SK-N-SH (cell line): ENCODE measurements around the gene MCEMP1. TPM values are rescaled to one million over a fixed set of nuclear protein-coding genes. Genes with fewer than 3 reads are reported as not detected.

Source experiments
- CTCF ChIA-PET: fragments of 300-600, 350-600 bp; formaldehyde crosslinking; extraction: SDS; loops from one replicate; lab custom pipeline; 2021; lab: Yijun Ruan, JAX
- POLR2A ChIA-PET: fragments of 350-600 bp; sonication (Branson Sonifier 250); formaldehyde crosslinking; extraction: SDS; loops from one replicate; lab custom pipeline; 2020; ENCODE audit warnings: antibody characterized with exemption, inconsistent platforms; lab: Yijun Ruan, JAX
- DNase-seq: peaks from one replicate; pipeline ENCODE4 v3.0.0; 2012
- H2AFZ ChIP-seq: fragments of 200-600 bp; sonication (generic); 2 replicates; pipeline ENCODE4 v1.8.1; 2016; ENCODE audit warnings: antibody characterized with exemption, mild to moderate bottlenecking, low read depth
- H3F3A ChIP-seq: fragments of 200-600 bp; sonication (generic); replicated peaks from 2 replicates; pipeline ENCODE3; 2016; ENCODE audit warnings: antibody characterized with exemption, mild to moderate bottlenecking; ENCODE audit not compliant: insufficient read depth
- H3K27ac ChIP-seq, 2 experiments: fragments of 200-500 bp in 1 of 2; fragments of 200-600 bp in 1 of 2; sonication (Bioruptor generic) in 1 of 2; sonication (generic), shearing (Covaris generic) in 1 of 2; 2 replicates each; pipeline versions ENCODE4 v1.5.1 to v1.6.1; 2014 to 2016; ENCODE audit warnings: low read depth in 2 of 2, inconsistent platforms in 1 of 2, low read length in 1 of 2, mild to moderate bottlenecking in 1 of 2, mixed read lengths in 1 of 2
- H3K27me3 ChIP-seq: fragments of 200-600 bp; sonication (generic), shearing (Covaris generic); 2 replicates; pipeline ENCODE4 v1.6.1; 2016; ENCODE audit warnings: mixed run types; ENCODE audit not compliant: insufficient read depth
- H3K36me3 ChIP-seq, 2 experiments: fragments of 200-500 bp in 1 of 2; fragments of 200-600 bp in 1 of 2; sonication (Bioruptor generic) in 1 of 2; sonication (generic) in 1 of 2; replicated peaks in 1 of 2; 2 replicates each; pipeline versions ENCODE3 to v1.5.1; 2014 to 2016; ENCODE audit warnings: low read length in 1 of 2, mild to moderate bottlenecking in 1 of 2; ENCODE audit not compliant: insufficient read depth in 2 of 2, control insufficient read depth in 1 of 2
- H3K4me1 ChIP-seq, 2 experiments: fragments of 200-500 bp in 1 of 2; fragments of 200-600 bp in 1 of 2; sonication (Bioruptor generic) in 1 of 2; sonication (generic), shearing (Covaris generic) in 1 of 2; 2 replicates each; pipeline versions ENCODE4 v1.5.1 to v1.6.1; 2014 to 2016; ENCODE audit warnings: low read depth in 1 of 2, low read length in 1 of 2, mixed run types in 1 of 2; ENCODE audit not compliant: insufficient read depth in 2 of 2, control insufficient read depth in 1 of 2
- H3K4me2 ChIP-seq: fragments of 200-600 bp; sonication (generic), shearing (Covaris generic); 2 replicates; pipeline ENCODE4 v1.6.1; 2017; ENCODE audit warnings: mixed run types
- H3K4me3 ChIP-seq, 2 experiments: fragments of 200-500 bp in 1 of 2; fragments of 200-600 bp in 1 of 2; sonication (Bioruptor generic) in 1 of 2; sonication (generic), shearing (Covaris generic) in 1 of 2; 2 replicates each; pipeline versions ENCODE4 v1.5.1 to v1.8.1; 2014 to 2016; ENCODE audit warnings: low read depth in 2 of 2, inconsistent platforms in 1 of 2, low read length in 1 of 2, mild to moderate bottlenecking in 1 of 2, mixed read lengths in 1 of 2, moderate library complexity in 1 of 2
- H3K79me2 ChIP-seq: fragments of 200-600 bp; sonication (generic); 2 replicates; pipeline ENCODE4 v1.8.1; 2017; ENCODE audit warnings: mild to moderate bottlenecking; ENCODE audit not compliant: insufficient read depth
- H3K9ac ChIP-seq: fragments of 200-600 bp; sonication (generic); 2 replicates; pipeline ENCODE4 v1.6.1; 2017; ENCODE audit warnings: mixed run types
- H3K9me2 ChIP-seq: fragments of 200-600 bp; sonication (generic); 2 replicates; pipeline ENCODE4 v1.6.1; 2017; ENCODE audit warnings: mixed run types
- H3K9me3 ChIP-seq: fragments of 200-600 bp; sonication (generic); 2 replicates; pipeline ENCODE4 v1.6.1; 2017; ENCODE audit warnings: mixed run types, mild to moderate bottlenecking, moderate library complexity
- H4K20me1 ChIP-seq: fragments of 200-600 bp; sonication (generic); 2 replicates; pipeline ENCODE4 v1.6.1; 2017; ENCODE audit warnings: mild to moderate bottlenecking, mixed run types; ENCODE audit not compliant: insufficient read depth
- CHD2 ChIP-seq: fragments of 150-350 bp; IDR thresholded peaks from 2 replicates; pipeline ENCODE4 v1.6.1; 2018; ENCODE audit warnings: low read length; ENCODE audit not compliant: partially characterized antibody
- ELF1 ChIP-seq: IDR thresholded peaks from 2 replicates; pipeline ENCODE4 v1.4.0; 2012
- FOXM1 ChIP-seq: IDR thresholded peaks from 2 replicates; pipeline ENCODE4 v1.4.0; 2012; ENCODE audit warnings: low read depth, mild to moderate bottlenecking
- GABPA ChIP-seq: IDR thresholded peaks from 2 replicates; pipeline ENCODE4 v1.4.0; 2012; ENCODE audit warnings: low read depth, mild to moderate bottlenecking
- MEF2A ChIP-seq: IDR thresholded peaks from 2 replicates; pipeline ENCODE4 v1.4.0; 2012; ENCODE audit warnings: low read depth, borderline replicate concordance
- POLR2AphosphoS5 ChIP-seq: IDR thresholded peaks from 2 replicates; pipeline ENCODE4 v1.6.1; 2012; ENCODE audit warnings: low read depth, low read length
- RAD21 ChIP-seq: IDR thresholded peaks from 2 replicates; pipeline ENCODE4 v1.6.1; 2012; ENCODE audit warnings: mild to moderate bottlenecking, low read length
- RCOR1 ChIP-seq: fragments of 150-350 bp; IDR thresholded peaks from 2 replicates; pipeline ENCODE4 v1.6.1; 2017; ENCODE audit warnings: antibody characterized with exemption, low read length
- RXRA ChIP-seq: IDR thresholded peaks from 2 replicates; pipeline ENCODE4 v1.4.0; 2012; ENCODE audit warnings: low read depth, mild to moderate bottlenecking, borderline replicate concordance
- SMC3 ChIP-seq: IDR thresholded peaks from 2 replicates; pipeline ENCODE4 v1.6.1; 2012; ENCODE audit warnings: low read depth, low read length, improper control_type of control experiment
- TAF1 ChIP-seq: IDR thresholded peaks from 2 replicates; pipeline ENCODE4 v1.6.1; 2012; ENCODE audit warnings: low read depth, mild to moderate bottlenecking, low read length, moderate library complexity, borderline replicate concordance
- TCF12 ChIP-seq: IDR thresholded peaks from 2 replicates; pipeline ENCODE4 v1.4.0; 2012
- TEAD4 ChIP-seq: IDR thresholded peaks from 2 replicates; pipeline ENCODE4 v1.4.0; 2012; ENCODE audit warnings: mild to moderate bottlenecking, borderline replicate concordance; ENCODE audit not compliant: insufficient read depth
- WGBS: methylation state at CpG from one replicate; pipeline ENCODE4 v1.1.6; 2017; ENCODE audit warnings: low lambda C conversion rate; 5-methylcytosine and 5-hydroxymethylcytosine counted together
- polyA plus RNA-seq, 3 experiments: library from polyadenylated mRNA; depleted of rRNA; stranded (reverse); fragments of >200 nt; gene quantifications; 2 replicates each; pipeline ENCODE4 v1.2.3, GENCODE V29; 2012
- TF ChIP-seq, protein P1 (sequence below): fragments of 150-350 bp; IDR thresholded peaks from 2 replicates; pipeline ENCODE4 v1.6.1; 2016; ENCODE audit warnings: mild to moderate bottlenecking, low read depth, low read length
- TF ChIP-seq, protein P2 (sequence below): IDR thresholded peaks from 2 replicates; pipeline ENCODE4 v1.4.0; 2012; ENCODE audit warnings: low read depth, borderline replicate concordance
- TF ChIP-seq, protein P3 (sequence below): IDR thresholded peaks from 2 replicates; pipeline ENCODE4 v1.4.0; 2012; ENCODE audit warnings: low read depth, borderline replicate concordance
- TF ChIP-seq, protein P4 (sequence below): IDR thresholded peaks from 2 replicates; pipeline ENCODE4 v1.4.0; 2012; ENCODE audit warnings: low read depth
- TF ChIP-seq, protein P5 (sequence below): fragments of 150-350 bp; IDR thresholded peaks from 2 replicates; pipeline ENCODE4 v1.6.1; 2017; ENCODE audit warnings: antibody characterized with exemption, low read length, low read depth, borderline replicate concordance
- TF ChIP-seq, protein P6 (sequence below): IDR thresholded peaks from 2 replicates; pipeline ENCODE4; 2012
- TF ChIP-seq, protein P7 (sequence below): fragments of 200-600 bp; sonication (generic); IDR thresholded peaks from 2 replicates; pipeline ENCODE4 v1.6.1; 2017; ENCODE audit warnings: antibody characterized with exemption, mild to moderate bottlenecking, moderate library complexity

MCEMP1 gene
- polyA plus RNA-seq, 1 of the 3 experiments (the other 2 are of a cell fraction), result not detected

DNA sequence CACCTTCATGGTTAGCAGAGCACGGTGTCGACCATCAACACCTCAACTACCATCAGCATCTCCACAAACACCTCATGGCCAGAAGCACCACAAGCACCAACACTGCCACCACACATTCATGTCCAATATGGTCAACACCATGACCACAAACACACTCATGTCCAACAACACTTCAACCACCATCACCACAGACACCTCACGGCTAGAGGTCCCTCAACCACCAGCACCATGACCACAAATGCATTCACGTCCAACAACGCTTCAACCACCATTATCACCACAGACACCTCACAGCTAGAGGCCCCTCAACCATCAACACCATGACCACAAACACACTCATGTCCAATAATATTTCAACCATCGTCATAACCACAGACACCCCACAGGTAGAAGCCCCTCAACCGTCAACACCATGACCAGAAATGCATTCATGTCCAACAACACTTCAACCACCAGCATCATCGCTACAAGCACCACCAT, 13.9 kb downstream of the MCEMP1 start:
- Histone ChIP-seq H3F3A (no peaks in the 10 kb centered on the region), H3K4me2 (no peak overlapping the region), H3K9me3 (no peaks in the 10 kb centered on the region), H3K27me3 (peaks cover 47% of the 10 kb centered on the region), H3K27ac (no peak overlapping the region), H4K20me1 (no peaks in the 10 kb centered on the region), H3K36me3 (no peaks in the 10 kb centered on the region), H3K9ac (no peak overlapping the region), H2AFZ (no peak overlapping the region), H3K9me2 (no peaks in the 10 kb centered on the region), H3K4me1 (no peaks in the 10 kb centered on the region), H3K79me2 (no peaks in the 10 kb centered on the region), H3K4me3 (no peak overlapping the region)
- ChIA-PET POLR2A (no interaction called here), CTCF (interaction anchor here (2.6 kb wide), 1 partner anchor 10 kb away, joined by 12 read pairs; the partner anchor contains the start of gene TRAPPC5)
- TF ChIP-seq CHD2, result no peak
- no peak for DNase-seq
- WGBS, result 26% methylated on average over 7 of the region's 8 CpGs

DNA sequence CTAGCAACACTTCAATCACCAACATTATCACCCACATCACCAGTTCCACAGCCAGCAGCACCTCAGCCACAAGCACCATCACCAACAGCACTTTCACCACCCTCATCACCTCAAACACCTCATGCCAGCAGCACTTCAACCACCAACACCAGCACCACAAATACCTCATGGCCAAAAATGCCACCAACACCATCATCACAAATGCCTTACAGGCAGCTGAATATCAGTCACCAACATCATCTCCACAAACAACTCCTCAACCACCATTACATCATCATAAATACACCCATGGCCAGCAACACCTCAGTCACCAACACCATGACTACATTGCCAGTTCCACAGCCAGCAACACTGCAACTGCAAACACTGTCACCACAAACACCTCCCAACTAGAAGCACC, 14.6 kb downstream of the MCEMP1 start:
- TF ChIP-seq TEAD4 (no peak), ELF1 (no peak), GABPA (no peak), TCF12 (no peak), CHD2 (no peak), MEF2A (no peak), RCOR1 (no peak), RXRA (no peak), FOXM1 (no peak), TAF1 (no peak), SMC3 (no peak), RAD21 (no peak), POLR2AphosphoS5 (no peak)
- TF ChIP-seq, protein P1, sequence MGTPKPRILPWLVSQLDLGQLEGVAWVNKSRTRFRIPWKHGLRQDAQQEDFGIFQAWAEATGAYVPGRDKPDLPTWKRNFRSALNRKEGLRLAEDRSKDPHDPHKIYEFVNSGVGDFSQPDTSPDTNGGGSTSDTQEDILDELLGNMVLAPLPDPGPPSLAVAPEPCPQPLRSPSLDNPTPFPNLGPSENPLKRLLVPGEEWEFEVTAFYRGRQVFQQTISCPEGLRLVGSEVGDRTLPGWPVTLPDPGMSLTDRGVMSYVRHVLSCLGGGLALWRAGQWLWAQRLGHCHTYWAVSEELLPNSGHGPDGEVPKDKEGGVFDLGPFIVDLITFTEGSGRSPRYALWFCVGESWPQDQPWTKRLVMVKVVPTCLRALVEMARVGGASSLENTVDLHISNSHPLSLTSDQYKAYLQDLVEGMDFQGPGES, result no peak
- TF ChIP-seq, protein P2, sequence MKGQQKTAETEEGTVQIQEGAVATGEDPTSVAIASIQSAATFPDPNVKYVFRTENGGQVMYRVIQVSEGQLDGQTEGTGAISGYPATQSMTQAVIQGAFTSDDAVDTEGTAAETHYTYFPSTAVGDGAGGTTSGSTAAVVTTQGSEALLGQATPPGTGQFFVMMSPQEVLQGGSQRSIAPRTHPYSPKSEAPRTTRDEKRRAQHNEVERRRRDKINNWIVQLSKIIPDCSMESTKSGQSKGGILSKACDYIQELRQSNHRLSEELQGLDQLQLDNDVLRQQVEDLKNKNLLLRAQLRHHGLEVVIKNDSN, result no peak
- TF ChIP-seq, protein P3, sequence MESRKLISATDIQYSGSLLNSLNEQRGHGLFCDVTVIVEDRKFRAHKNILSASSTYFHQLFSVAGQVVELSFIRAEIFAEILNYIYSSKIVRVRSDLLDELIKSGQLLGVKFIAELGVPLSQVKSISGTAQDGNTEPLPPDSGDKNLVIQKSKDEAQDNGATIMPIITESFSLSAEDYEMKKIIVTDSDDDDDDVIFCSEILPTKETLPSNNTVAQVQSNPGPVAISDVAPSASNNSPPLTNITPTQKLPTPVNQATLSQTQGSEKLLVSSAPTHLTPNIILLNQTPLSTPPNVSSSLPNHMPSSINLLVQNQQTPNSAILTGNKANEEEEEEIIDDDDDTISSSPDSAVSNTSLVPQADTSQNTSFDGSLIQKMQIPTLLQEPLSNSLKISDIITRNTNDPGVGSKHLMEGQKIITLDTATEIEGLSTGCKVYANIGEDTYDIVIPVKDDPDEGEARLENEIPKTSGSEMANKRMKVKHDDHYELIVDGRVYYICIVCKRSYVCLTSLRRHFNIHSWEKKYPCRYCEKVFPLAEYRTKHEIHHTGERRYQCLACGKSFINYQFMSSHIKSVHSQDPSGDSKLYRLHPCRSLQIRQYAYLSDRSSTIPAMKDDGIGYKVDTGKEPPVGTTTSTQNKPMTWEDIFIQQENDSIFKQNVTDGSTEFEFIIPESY, result no peak
- TF ChIP-seq, protein P4, sequence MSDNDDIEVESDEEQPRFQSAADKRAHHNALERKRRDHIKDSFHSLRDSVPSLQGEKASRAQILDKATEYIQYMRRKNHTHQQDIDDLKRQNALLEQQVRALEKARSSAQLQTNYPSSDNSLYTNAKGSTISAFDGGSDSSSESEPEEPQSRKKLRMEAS, result no peak
- TF ChIP-seq, protein P5, sequence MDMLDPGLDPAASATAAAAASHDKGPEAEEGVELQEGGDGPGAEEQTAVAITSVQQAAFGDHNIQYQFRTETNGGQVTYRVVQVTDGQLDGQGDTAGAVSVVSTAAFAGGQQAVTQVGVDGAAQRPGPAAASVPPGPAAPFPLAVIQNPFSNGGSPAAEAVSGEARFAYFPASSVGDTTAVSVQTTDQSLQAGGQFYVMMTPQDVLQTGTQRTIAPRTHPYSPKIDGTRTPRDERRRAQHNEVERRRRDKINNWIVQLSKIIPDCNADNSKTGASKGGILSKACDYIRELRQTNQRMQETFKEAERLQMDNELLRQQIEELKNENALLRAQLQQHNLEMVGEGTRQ, result no peak
- TF ChIP-seq, protein P6, sequence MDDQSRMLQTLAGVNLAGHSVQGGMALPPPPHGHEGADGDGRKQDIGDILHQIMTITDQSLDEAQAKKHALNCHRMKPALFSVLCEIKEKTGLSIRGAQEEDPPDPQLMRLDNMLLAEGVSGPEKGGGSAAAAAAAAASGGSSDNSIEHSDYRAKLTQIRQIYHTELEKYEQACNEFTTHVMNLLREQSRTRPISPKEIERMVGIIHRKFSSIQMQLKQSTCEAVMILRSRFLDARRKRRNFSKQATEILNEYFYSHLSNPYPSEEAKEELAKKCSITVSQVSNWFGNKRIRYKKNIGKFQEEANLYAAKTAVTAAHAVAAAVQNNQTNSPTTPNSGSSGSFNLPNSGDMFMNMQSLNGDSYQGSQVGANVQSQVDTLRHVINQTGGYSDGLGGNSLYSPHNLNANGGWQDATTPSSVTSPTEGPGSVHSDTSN, result no peak
- TF ChIP-seq, protein P7, sequence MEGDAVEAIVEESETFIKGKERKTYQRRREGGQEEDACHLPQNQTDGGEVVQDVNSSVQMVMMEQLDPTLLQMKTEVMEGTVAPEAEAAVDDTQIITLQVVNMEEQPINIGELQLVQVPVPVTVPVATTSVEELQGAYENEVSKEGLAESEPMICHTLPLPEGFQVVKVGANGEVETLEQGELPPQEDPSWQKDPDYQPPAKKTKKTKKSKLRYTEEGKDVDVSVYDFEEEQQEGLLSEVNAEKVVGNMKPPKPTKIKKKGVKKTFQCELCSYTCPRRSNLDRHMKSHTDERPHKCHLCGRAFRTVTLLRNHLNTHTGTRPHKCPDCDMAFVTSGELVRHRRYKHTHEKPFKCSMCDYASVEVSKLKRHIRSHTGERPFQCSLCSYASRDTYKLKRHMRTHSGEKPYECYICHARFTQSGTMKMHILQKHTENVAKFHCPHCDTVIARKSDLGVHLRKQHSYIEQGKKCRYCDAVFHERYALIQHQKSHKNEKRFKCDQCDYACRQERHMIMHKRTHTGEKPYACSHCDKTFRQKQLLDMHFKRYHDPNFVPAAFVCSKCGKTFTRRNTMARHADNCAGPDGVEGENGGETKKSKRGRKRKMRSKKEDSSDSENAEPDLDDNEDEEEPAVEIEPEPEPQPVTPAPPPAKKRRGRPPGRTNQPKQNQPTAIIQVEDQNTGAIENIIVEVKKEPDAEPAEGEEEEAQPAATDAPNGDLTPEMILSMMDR, result no peak
- ChIA-PET POLR2A (no interaction called here), CTCF (no interaction called here)
- H3K36me3 ChIP-seq, result no peaks in the 10 kb centered on the region
- H3K27ac ChIP-seq, result no peak overlapping the region
- H3K4me2 ChIP-seq, result no peak overlapping the region
- no peak for DNase-seq
- no peaks in the 10 kb centered on the region for H3K4me1 ChIP-seq
- H2AFZ ChIP-seq, result no peak overlapping the region
- H3K9ac ChIP-seq, result no peak overlapping the region
- H3K9me3 ChIP-seq, result no peaks in the 10 kb centered on the region
- peaks cover 53% of the 10 kb centered on the region for H3K27me3 ChIP-seq
- no peaks in the 10 kb centered on the region for H3K9me2 ChIP-seq
- no peaks in the 10 kb centered on the region for H3K79me2 ChIP-seq
- H3K4me3 ChIP-seq, result no peak overlapping the region
- no peaks in the 10 kb centered on the region for H3F3A ChIP-seq
- no peaks in the 10 kb centered on the region for H4K20me1 ChIP-seq
